Activated CD4-positive, alpha-beta T cell treated with anti-CD3 and anti-CD28 coated beads, Interleukin-2, amount 50 U/mL, for 4 hours (primary cell): Measurements from ENCODE around the gene CYSLTR2.
"Not testable (repeated sequence)": the region's sequence is repeated elsewhere in the genome, so short reads cannot be mapped to it uniquely, and the experiment has no call there.

Source experiments
- DNase-seq, 2 experiments: peaks; one replicate each; pipeline ENCODE4 v3.0.0-alpha.2; 2020

CYSLTR2 gene

GRCh38 chr13:48646791-48647190 lies 6.9 kb upstream of the CYSLTR2 start:
- no peak for DNase-seq

- DNase-seq = no peak
Measured at GRCh38 chr13:48647625-48648024, 6.1 kb upstream of the CYSLTR2 start.

GRCh38 chr13:48648446-48648845 lies 5.3 kb upstream of the CYSLTR2 start:
- DNase-seq = no peak

GRCh38 chr13:48652851-48653471 lies 768 bp upstream of the CYSLTR2 start:
- no peak for DNase-seq

- no peak for DNase-seq
Measured at GRCh38 chr13:48654511-48654910, 782 bp downstream of the CYSLTR2 start.

- DNase-seq = no peak
Measured at GRCh38 chr13:48655291-48655690, 1.6 kb downstream of the CYSLTR2 start.

- no peak for DNase-seq
Measured at GRCh38 chr13:48656608-48657007, 2.9 kb downstream of the CYSLTR2 start.

GRCh38 chr13:48660361-48661076 lies 6.8 kb downstream of the CYSLTR2 start:
- no peak for DNase-seq

- DNase-seq = no peak
Measured at GRCh38 chr13:48661107-48661506, 7.4 kb downstream of the CYSLTR2 start.

GRCh38 chr13:48662226-48662625 lies 8.5 kb downstream of the CYSLTR2 start:
- no peak for DNase-seq

GRCh38 chr13:48667136-48667535 lies 13.4 kb downstream of the CYSLTR2 start:
- DNase-seq = no peak

GRCh38 chr13:48671421-48671820 lies 17.7 kb downstream of the CYSLTR2 start:
- not testable (repeated sequence) for DNase-seq

- no peak for DNase-seq
Measured at GRCh38 chr13:48675247-48675646, 21.5 kb downstream of the CYSLTR2 start.

- DNase-seq = no peak
Measured at GRCh38 chr13:48678316-48678715, 24.6 kb downstream of the CYSLTR2 start.

GRCh38 chr13:48679941-48680680 lies 26.4 kb downstream of the CYSLTR2 start:
- DNase-seq = no peak

- no peak for DNase-seq
Measured at GRCh38 chr13:48680756-48681392, 27.1 kb downstream of the CYSLTR2 start.

- no peak for DNase-seq
Measured at GRCh38 chr13:48681905-48682304, 28.2 kb downstream of the CYSLTR2 start.

GRCh38 chr13:48682436-48682835 lies 28.7 kb downstream of the CYSLTR2 start:
- no peak for DNase-seq

GRCh38 chr13:48686636-48687210 lies 33.0 kb downstream of the CYSLTR2 start:
- DNase-seq = no peak

GRCh38 chr13:48687249-48687648 lies 33.5 kb downstream of the CYSLTR2 start:
- no peak for DNase-seq

- DNase-seq = no peak
Measured at GRCh38 chr13:48693998-48694397, 40.3 kb downstream of the CYSLTR2 start.

GRCh38 chr13:48695776-48696175 lies 42.0 kb downstream of the CYSLTR2 start:
- no peak for DNase-seq

- DNase-seq = not testable (repeated sequence)
Measured at GRCh38 chr13:48696676-48697075, 42.9 kb downstream of the CYSLTR2 start.
